Measurements from ENCODE around the gene RALGDS. TPM values are rescaled to one million over a fixed set of nuclear protein-coding genes. Genes with fewer than 3 reads are reported as not detected.
"Not testable (repeated sequence)": the region's sequence is repeated elsewhere in the genome, so short reads cannot be mapped to it uniquely, and the experiment has no call there.

RALGDS gene
- total and polyA plus RNA-seq, 4 donors = 67.4 to 134 (median 99.4) TPM

GRCh38 chr9:133101356-133102189 lies 19.5 kb downstream of the RALGDS start:
- H3K4me3 ChIP-seq (ENCODE audit: low read depth, low read length) = no peak overlapping the region
- peaks cover 8% of the 10 kb centered on the region for H3K4me1 ChIP-seq (ENCODE audit: control insufficient read depth, insufficient read depth, low read length)
- H3K9me3 ChIP-seq (ENCODE audit: control insufficient read depth, insufficient read depth, low read length) = no peaks in the 10 kb centered on the region
- no peak overlapping the region for H3K27ac ChIP-seq (ENCODE audit: low read depth, low read length)
- no peaks in the 10 kb centered on the region for H3K27me3 ChIP-seq (ENCODE audit: control insufficient read depth, insufficient read depth, low read length)
- peaks cover 96% of the 10 kb centered on the region for H3K36me3 ChIP-seq (ENCODE audit: control insufficient read depth, insufficient read depth, low read length)
- 96% methylated on average over 26 of the region's 32 CpGs for WGBS (ENCODE audit: insufficient coverage)
- no peak for DNase-seq (ENCODE audit: low read depth in 4 of 6, low spot score in 6 of 6)

- DNase-seq (ENCODE audit: low read depth in 4 of 6, low spot score in 6 of 6) = no peak
- H3K9me3 ChIP-seq (ENCODE audit: control insufficient read depth, insufficient read depth, low read length) = no peaks in the 10 kb centered on the region
- H3K4me3 ChIP-seq (ENCODE audit: low read depth, low read length) = no peak overlapping the region
- no peak overlapping the region for H3K27ac ChIP-seq (ENCODE audit: low read depth, low read length)
- H3K36me3 ChIP-seq (ENCODE audit: control insufficient read depth, insufficient read depth, low read length) = peaks cover 88% of the 10 kb centered on the region
- H3K4me1 ChIP-seq (ENCODE audit: control insufficient read depth, insufficient read depth, low read length) = peaks cover 8% of the 10 kb centered on the region
- no peaks in the 10 kb centered on the region for H3K27me3 ChIP-seq (ENCODE audit: control insufficient read depth, insufficient read depth, low read length)
- 98% methylated on average over 12 of the region's 13 CpGs for WGBS (ENCODE audit: insufficient coverage)
Measured at GRCh38 chr9:133100506-133101355, 20.3 kb downstream of the RALGDS start.

GRCh38 chr9:133099726-133100505 lies 21.1 kb downstream of the RALGDS start:
- Histone ChIP-seq H3K4me3 (ENCODE audit: low read depth, low read length) (no peak overlapping the region), H3K27me3 (ENCODE audit: control insufficient read depth, insufficient read depth, low read length) (no peaks in the 10 kb centered on the region), H3K9me3 (ENCODE audit: control insufficient read depth, insufficient read depth, low read length) (no peaks in the 10 kb centered on the region), H3K36me3 (ENCODE audit: control insufficient read depth, insufficient read depth, low read length) (peaks cover 81% of the 10 kb centered on the region), H3K4me1 (ENCODE audit: control insufficient read depth, insufficient read depth, low read length) (peaks cover 8% of the 10 kb centered on the region), H3K27ac (ENCODE audit: low read depth, low read length) (no peak overlapping the region)
- DNase-seq (ENCODE audit: low read depth in 4 of 6, low spot score in 6 of 6) = no peak
- WGBS (ENCODE audit: insufficient coverage) = 94% methylated on average over 12 of the region's 12 CpGs

- Histone ChIP-seq H3K9me3 (ENCODE audit: control insufficient read depth, insufficient read depth, low read length) (no peaks in the 10 kb centered on the region), H3K4me3 (ENCODE audit: low read depth, low read length) (no peak overlapping the region), H3K27me3 (ENCODE audit: control insufficient read depth, insufficient read depth, low read length) (no peaks in the 10 kb centered on the region), H3K27ac (ENCODE audit: low read depth, low read length) (no peak overlapping the region), H3K4me1 (ENCODE audit: control insufficient read depth, insufficient read depth, low read length) (peaks cover 8% of the 10 kb centered on the region), H3K36me3 (ENCODE audit: control insufficient read depth, insufficient read depth, low read length) (peaks cover 70% of the 10 kb centered on the region)
- no peak for DNase-seq (ENCODE audit: low read depth in 4 of 6, low spot score in 6 of 6)
- WGBS (ENCODE audit: insufficient coverage) = 100% methylated on average over 5 of the region's 5 CpGs
Measured at GRCh38 chr9:133098871-133099270, 22.2 kb downstream of the RALGDS start.

- DNase-seq (ENCODE audit: low read depth in 4 of 6, low spot score in 6 of 6) = no peak
- H3K4me3 ChIP-seq (ENCODE audit: low read depth, low read length) = no peak overlapping the region
- H3K27me3 ChIP-seq (ENCODE audit: control insufficient read depth, insufficient read depth, low read length) = no peaks in the 10 kb centered on the region
- H3K27ac ChIP-seq (ENCODE audit: low read depth, low read length) = no peak overlapping the region
- no peaks in the 10 kb centered on the region for H3K9me3 ChIP-seq (ENCODE audit: control insufficient read depth, insufficient read depth, low read length)
- peaks cover 64% of the 10 kb centered on the region for H3K36me3 ChIP-seq (ENCODE audit: control insufficient read depth, insufficient read depth, low read length)
- 91% methylated on average over 14 of the region's 16 CpGs for WGBS (ENCODE audit: insufficient coverage)
- peaks cover 1% of the 10 kb centered on the region for H3K4me1 ChIP-seq (ENCODE audit: control insufficient read depth, insufficient read depth, low read length)
Measured at GRCh38 chr9:133098104-133098754, 22.8 kb downstream of the RALGDS start.

GRCh38 chr9:133094842-133095393 lies 26.1 kb downstream of the RALGDS start:
- no peaks in the 10 kb centered on the region for H3K27me3 ChIP-seq (ENCODE audit: control insufficient read depth, insufficient read depth, low read length)
- H3K4me1 ChIP-seq (ENCODE audit: control insufficient read depth, insufficient read depth, low read length) = no peaks in the 10 kb centered on the region
- DNase-seq (ENCODE audit: low read depth in 4 of 6, low spot score in 6 of 6) = no peak

GRCh38 chr9:133094351-133094750 lies 26.7 kb downstream of the RALGDS start:
- H3K27me3 ChIP-seq (ENCODE audit: control insufficient read depth, insufficient read depth, low read length); DNase-seq (ENCODE audit: low read depth in 4 of 6, low spot score in 6 of 6); H3K9me3 ChIP-seq (ENCODE audit: control insufficient read depth, insufficient read depth, low read length); H3K4me3 ChIP-seq (ENCODE audit: low read depth, low read length); H3K27ac ChIP-seq (ENCODE audit: low read depth, low read length); H3K4me1 ChIP-seq (ENCODE audit: control insufficient read depth, insufficient read depth, low read length): not testable (repeated sequence)
- peaks cover 26% of the 10 kb centered on the region for H3K36me3 ChIP-seq (ENCODE audit: control insufficient read depth, insufficient read depth, low read length)
- WGBS (ENCODE audit: insufficient coverage) = no CpG with 5 or more reads among the region's 4 CpGs

More at GRCh38 chr9:133094842-133095393, 26.1 kb downstream of the RALGDS start:
- Histone ChIP-seq H3K36me3 (ENCODE audit: control insufficient read depth, insufficient read depth, low read length) (peaks cover 31% of the 10 kb centered on the region), H3K4me3 (ENCODE audit: low read depth, low read length) (no peak overlapping the region), H3K27ac (ENCODE audit: low read depth, low read length) (no peak overlapping the region), H3K9me3 (ENCODE audit: control insufficient read depth, insufficient read depth, low read length) (no peaks in the 10 kb centered on the region)
- no CpG with 5 or more reads among the region's 3 CpGs for WGBS (ENCODE audit: insufficient coverage)

GRCh38 chr9:133090752-133091385 lies 30.2 kb downstream of the RALGDS start:
- Histone ChIP-seq H3K27me3 (ENCODE audit: control insufficient read depth, insufficient read depth, low read length) (no peaks in the 10 kb centered on the region), H3K27ac (ENCODE audit: low read depth, low read length) (no peak overlapping the region), H3K9me3 (ENCODE audit: control insufficient read depth, insufficient read depth, low read length) (no peaks in the 10 kb centered on the region), H3K4me3 (ENCODE audit: low read depth, low read length) (no peak overlapping the region), H3K36me3 (ENCODE audit: control insufficient read depth, insufficient read depth, low read length) (no peaks in the 10 kb centered on the region), H3K4me1 (ENCODE audit: control insufficient read depth, insufficient read depth, low read length) (no peaks in the 10 kb centered on the region)
- no peak for DNase-seq (ENCODE audit: low read depth in 4 of 6, low spot score in 6 of 6)
- WGBS (ENCODE audit: insufficient coverage) = 89% methylated on average over 8 of the region's 11 CpGs
